Mammary microvascular endothelial cell (primary cell): ENCODE measurements around the gene TNNI3K. TPM values are rescaled to one million over a fixed set of nuclear protein-coding genes. Genes with fewer than 3 reads are reported as not detected.

Source experiments
- total RNA-seq: library from RNA; depleted of rRNA; stranded (reverse); fragments of >200 nt; gene quantifications from 2 replicates; pipeline ENCODE4 v1.2.3, GENCODE V29; 2015

Gene TNNI3K, protein sequence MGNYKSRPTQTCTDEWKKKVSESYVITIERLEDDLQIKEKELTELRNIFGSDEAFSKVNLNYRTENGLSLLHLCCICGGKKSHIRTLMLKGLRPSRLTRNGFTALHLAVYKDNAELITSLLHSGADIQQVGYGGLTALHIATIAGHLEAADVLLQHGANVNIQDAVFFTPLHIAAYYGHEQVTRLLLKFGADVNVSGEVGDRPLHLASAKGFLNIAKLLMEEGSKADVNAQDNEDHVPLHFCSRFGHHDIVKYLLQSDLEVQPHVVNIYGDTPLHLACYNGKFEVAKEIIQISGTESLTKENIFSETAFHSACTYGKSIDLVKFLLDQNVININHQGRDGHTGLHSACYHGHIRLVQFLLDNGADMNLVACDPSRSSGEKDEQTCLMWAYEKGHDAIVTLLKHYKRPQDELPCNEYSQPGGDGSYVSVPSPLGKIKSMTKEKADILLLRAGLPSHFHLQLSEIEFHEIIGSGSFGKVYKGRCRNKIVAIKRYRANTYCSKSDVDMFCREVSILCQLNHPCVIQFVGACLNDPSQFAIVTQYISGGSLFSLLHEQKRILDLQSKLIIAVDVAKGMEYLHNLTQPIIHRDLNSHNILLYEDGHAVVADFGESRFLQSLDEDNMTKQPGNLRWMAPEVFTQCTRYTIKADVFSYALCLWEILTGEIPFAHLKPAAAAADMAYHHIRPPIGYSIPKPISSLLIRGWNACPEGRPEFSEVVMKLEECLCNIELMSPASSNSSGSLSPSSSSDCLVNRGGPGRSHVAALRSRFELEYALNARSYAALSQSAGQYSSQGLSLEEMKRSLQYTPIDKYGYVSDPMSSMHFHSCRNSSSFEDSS
- total RNA-seq = not detected in 2 replicates

DNA sequence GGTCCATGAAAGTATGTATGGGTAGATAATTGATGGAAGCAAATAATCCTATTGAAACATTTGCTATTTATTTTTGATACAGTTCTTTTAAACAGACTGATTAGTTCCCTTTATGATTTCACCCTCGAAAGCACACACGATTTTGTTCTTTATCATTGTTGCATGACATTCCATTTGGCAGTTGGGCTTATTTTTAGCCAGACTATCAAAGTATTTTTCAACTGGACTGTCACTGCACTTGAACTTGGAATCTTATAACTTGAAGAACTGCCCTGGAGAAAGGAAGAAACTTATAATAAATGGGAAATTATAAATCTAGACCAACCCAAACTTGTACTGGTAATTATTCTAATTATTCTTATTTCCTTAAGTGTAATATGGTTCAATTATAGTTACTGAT is at the start of gene TNNI3K:
Gene TNNI3K, plus strand, starts transcription at position 235 of the 400 bp plus-strand sequence. Its CDS starts 65 bp downstream, at position 300.

DNA sequence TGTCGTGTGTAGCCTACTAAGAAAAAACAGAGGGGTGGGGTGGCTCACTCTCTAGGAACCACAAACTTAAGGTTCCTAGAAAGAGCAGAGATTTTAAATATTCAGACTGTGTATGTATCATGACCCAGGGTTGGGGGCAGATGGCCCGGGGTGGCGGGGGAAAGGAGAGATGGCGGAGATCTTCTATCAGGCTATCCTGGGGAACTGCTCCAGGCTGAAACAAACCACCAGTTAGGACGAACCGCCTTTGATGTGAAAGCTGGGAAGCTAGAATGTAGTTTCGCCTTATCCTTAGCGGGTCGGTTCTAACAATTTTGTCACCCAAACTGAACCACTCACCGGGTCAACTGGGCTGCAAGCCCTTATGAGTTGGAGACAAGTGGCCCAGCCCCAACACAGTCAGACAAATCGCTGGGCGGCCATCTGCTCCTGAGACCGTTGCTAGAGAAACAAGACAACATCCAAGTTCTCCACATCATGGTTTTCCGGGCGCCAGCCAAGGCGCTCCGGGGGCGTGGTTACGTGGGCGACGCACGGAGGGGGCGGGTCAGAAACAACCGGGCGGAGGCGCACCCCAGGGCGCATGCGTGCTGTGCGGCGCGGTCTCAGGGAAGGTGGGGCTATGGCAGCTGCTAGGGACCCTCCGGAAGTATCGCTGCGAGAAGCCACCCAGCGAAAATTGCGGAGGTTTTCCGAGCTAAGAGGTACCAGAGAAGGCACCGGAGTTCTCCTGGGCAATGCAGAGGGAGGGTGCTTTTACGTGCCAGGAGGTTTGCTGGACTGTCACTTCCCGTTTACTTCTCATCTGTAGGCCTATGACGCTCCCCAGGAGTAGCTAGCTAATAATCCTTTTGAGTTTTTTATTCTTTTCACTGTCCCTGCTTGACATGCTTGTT is 37.3 kb upstream of the TNNI3K start, which contains the start of the genes FPGT and LRRIQ3:
Gene FPGT, plus strand, starts transcription at position 586 of the 896 bp plus-strand sequence. Its CDS starts 37 bp downstream, at position 623.
Gene LRRIQ3, minus strand, starts transcription at position 520 of the 896 bp plus-strand sequence. CDS start 14,492 bp downstream, outside the sequence.

DNA sequence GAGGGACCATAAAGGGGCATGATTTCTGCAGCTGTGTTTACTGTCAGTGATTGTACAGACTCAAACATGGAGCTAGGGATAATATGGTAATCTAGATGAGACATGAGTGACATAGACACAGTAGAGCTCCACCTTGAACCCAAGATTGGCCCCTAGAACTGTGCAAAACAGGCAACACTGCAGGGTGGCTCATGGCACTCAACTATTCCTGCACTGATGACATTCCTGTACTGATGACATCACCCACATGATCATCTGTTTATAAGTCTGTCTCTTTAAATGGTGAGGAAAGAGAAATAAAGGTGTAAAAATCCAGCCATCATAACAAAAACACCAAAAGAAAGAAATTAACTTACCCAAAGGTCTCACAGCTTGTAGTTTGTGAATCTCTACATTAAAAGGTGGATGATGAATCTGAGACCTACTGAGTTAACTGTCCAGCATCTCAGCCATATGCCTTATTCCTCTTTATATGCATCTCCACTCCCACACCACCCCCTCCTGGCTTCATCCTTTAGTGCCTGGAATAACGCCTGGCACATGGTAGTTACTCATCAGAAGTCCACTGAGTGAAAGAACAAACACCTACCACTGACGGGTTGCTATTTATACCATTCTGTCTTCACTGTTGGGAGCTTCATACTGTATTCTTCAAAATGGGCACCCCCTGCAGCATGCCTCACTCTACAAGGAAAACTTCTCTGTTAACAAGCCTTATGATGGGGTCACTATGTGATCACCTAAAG is 277.2 kb downstream of the TNNI3K start, which contains the start of gene LRRC53:
Gene LRRC53, minus strand, starts transcription at position 442 of the 746 bp plus-strand sequence. CDS start 29,262 bp downstream, outside the sequence.

Other genes with a start within 250 kb of the TNNI3K start
- gene LRRIQ3, start 37.2 kb upstream of the TNNI3K start, total RNA-seq = 0.27 and 0.34 TPM in 2 replicates
- 7.2 and 9.9 TPM in 2 replicates for gene FPGT, start 37.1 kb upstream of the TNNI3K start, total RNA-seq